Measurements from ENCODE around the gene CDH4.

Gene CDH4

GRCh38 chr20:61807471-61808160 is 555.6 kb downstream of the CDH4 start:
- no peaks in the 10 kb centered on the region for H3K4me1 Mint-ChIP-seq
- H3K27me3 Mint-ChIP-seq, result peaks cover 13% of the 10 kb centered on the region
- no peak for ATAC-seq (replicated peaks; ENCODE audit: extremely low read depth, poor library complexity, severe bottlenecking)
- no peak overlapping the region for H3K4me3 Mint-ChIP-seq
- DNase-seq (ENCODE audit: low spot score in 2 of 2), result no peak
- no peaks in the 10 kb centered on the region for H3K36me3 Mint-ChIP-seq (ENCODE audit: insufficient read depth)
- H3K9me3 Mint-ChIP-seq, result no peaks in the 10 kb centered on the region
- H3K27ac Mint-ChIP-seq (ENCODE audit: low read depth), result no peak overlapping the region

DNA sequence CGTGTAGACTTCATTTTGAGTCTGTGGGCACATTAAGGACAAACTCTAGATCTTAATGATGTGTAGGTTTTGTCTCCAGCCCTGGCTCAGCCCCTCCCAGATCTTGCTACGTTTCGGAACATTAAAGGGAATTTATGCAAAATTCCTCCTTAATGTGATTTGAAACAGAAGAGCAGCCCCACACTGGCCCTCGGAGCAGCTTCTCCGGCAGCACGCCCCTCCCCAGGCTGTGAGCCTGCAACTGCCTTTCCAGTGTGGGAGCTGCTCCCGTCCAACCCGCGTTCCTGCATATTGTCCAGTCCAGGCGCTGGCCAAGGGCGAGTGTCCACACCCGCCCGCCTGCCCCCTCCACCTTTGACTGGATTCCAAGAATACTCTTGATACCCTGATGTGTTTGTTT is 556.4 kb downstream of the CDH4 start:
- H3K27ac Mint-ChIP-seq (ENCODE audit: low read depth), result no peak overlapping the region
- ATAC-seq (replicated peaks; ENCODE audit: extremely low read depth, poor library complexity, severe bottlenecking), result no peak
- peaks cover 13% of the 10 kb centered on the region for H3K27me3 Mint-ChIP-seq
- H3K4me3 Mint-ChIP-seq, result no peak overlapping the region
- H3K4me1 Mint-ChIP-seq, result no peaks in the 10 kb centered on the region
- H3K9me3 Mint-ChIP-seq, result no peaks in the 10 kb centered on the region
- no peak for DNase-seq (ENCODE audit: low spot score in 2 of 2)
- no peaks in the 10 kb centered on the region for H3K36me3 Mint-ChIP-seq (ENCODE audit: insufficient read depth)

DNA sequence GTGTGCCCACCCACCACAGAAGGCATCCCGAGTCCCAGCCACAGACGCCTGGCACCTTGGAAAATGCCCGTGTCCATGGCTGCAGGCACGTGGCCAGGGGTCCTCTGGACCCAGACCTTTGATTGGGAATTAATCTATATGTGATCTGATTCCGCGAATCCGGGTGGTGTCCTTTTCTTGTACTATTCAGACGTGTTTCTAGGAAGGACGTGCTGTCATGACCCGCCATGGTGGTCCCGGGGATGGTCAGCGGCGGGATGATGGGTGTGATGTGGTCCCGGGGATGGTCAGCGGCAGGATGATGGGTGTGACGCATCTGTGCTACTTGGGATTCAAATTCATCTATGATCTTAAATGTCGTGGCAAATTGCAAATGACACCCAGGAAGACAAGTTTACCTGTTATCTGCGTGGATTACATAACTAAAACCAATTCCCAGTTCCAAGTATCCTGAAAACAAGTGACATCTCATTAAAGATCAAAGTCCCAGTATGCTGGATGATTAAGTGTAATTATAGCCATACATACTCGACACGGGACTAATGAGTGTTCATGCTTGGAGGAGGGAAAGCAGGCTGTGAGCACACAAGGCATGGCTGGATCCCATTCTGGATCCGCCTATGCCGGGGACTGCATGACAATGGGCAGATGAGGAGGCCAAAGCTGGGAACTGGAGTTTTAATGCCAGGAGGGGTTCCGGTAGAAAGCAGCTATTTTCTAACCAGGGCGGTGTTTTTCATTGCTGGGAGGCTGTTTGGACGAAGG is 557.1 kb downstream of the CDH4 start:
- peaks cover 11% of the 10 kb centered on the region for H3K27me3 Mint-ChIP-seq
- no peak overlapping the region for H3K4me3 Mint-ChIP-seq
- DNase-seq (ENCODE audit: low spot score in 2 of 2), result no peak
- H3K36me3 Mint-ChIP-seq (ENCODE audit: insufficient read depth), result no peaks in the 10 kb centered on the region
- no peak for ATAC-seq (replicated peaks; ENCODE audit: extremely low read depth, poor library complexity, severe bottlenecking)
- H3K9me3 Mint-ChIP-seq, result no peaks in the 10 kb centered on the region
- no peaks in the 10 kb centered on the region for H3K4me1 Mint-ChIP-seq
- no peak overlapping the region for H3K27ac Mint-ChIP-seq (ENCODE audit: low read depth)

- Mint-ChIP-seq H3K27me3 (peaks cover under 1% of the 10 kb centered on the region), H3K9me3 (no peaks in the 10 kb centered on the region), H3K27ac (ENCODE audit: low read depth) (no peak overlapping the region), H3K4me3 (no peak overlapping the region), H3K36me3 (ENCODE audit: insufficient read depth) (no peaks in the 10 kb centered on the region), H3K4me1 (no peaks in the 10 kb centered on the region)
- DNase-seq (ENCODE audit: low spot score in 2 of 2), result no peak
- ATAC-seq (replicated peaks; ENCODE audit: extremely low read depth, poor library complexity, severe bottlenecking), result no peak
Observed at GRCh38 chr20:61810066-61810737, 558.1 kb downstream of the CDH4 start.

GRCh38 chr20:61810738-61811135 is 558.7 kb downstream of the CDH4 start:
- Mint-ChIP-seq H3K27me3 (no peaks in the 10 kb centered on the region), H3K36me3 (ENCODE audit: insufficient read depth) (no peaks in the 10 kb centered on the region), H3K4me3 (no peak overlapping the region), H3K9me3 (no peaks in the 10 kb centered on the region), H3K27ac (ENCODE audit: low read depth) (no peak overlapping the region), H3K4me1 (no peaks in the 10 kb centered on the region)
- ATAC-seq (replicated peaks; ENCODE audit: extremely low read depth, poor library complexity, severe bottlenecking) (no peak), DNase-seq (ENCODE audit: low spot score in 2 of 2) (no peak)

DNA sequence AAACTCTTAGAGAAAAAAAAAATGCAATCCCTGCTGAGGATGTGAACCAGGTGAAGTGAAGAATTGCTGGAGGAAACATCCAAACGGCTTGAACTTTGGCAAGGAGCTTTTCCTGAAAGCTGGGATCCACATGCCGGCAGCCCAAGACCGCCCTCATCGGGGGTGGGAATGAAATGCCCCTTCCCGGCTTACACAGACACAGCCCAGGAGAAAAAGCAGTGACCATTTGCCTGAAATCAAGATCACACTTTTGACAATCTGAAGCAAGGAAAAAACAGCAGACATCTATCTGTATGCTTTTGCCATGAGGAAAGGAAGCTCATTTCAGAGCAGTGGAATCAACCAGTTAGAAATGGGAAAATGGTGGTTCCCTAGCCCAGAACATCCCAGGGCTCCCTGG is 559.1 kb downstream of the CDH4 start:
- Mint-ChIP-seq H3K4me3 (no peak overlapping the region), H3K36me3 (ENCODE audit: insufficient read depth) (no peaks in the 10 kb centered on the region), H3K27me3 (no peaks in the 10 kb centered on the region), H3K4me1 (no peaks in the 10 kb centered on the region), H3K9me3 (no peaks in the 10 kb centered on the region), H3K27ac (ENCODE audit: low read depth) (no peak overlapping the region)
- DNase-seq (ENCODE audit: low spot score in 2 of 2) (no peak), ATAC-seq (replicated peaks; ENCODE audit: extremely low read depth, poor library complexity, severe bottlenecking) (no peak)

DNA sequence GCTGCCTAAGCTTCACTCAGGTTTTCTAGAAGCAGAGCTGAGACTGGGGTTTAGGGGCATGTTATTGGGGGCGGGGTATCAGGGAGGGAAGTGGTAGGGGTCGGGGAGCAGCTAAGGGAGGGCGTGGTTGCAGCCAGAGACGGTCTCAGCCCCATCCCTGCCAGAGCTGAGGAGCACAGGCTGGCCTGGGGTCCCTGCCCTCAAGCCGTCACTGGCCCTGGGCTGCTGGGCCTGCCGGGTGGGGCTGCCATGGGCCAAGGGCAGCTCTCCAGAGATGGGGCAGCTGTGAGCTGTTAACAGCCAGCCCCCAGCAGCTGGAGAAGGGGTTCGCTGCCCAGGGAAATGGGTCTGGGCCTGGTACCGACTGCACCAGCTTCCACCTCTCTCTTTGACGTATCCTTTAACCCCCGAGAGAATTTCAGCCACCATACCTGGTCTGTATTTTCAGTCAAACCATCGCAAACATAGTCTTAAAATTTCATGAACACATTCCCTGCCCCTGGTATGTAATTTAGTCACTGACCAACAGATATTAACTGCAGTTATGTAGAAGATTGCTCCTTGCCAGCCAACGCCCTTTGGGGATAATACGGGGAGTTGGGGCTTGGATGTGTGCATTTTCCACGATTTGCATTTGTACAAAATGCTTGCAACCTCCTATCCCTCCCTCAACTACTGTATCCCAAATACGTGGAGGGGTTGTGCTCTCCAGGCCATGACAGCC is 560.2 kb downstream of the CDH4 start:
- DNase-seq (ENCODE audit: low spot score in 2 of 2) (no peak), ATAC-seq (replicated peaks; ENCODE audit: extremely low read depth, poor library complexity, severe bottlenecking) (no peak)
- H3K27me3 Mint-ChIP-seq, result no peaks in the 10 kb centered on the region
- H3K4me1 Mint-ChIP-seq, result no peaks in the 10 kb centered on the region
- no peaks in the 10 kb centered on the region for H3K36me3 Mint-ChIP-seq (ENCODE audit: insufficient read depth)
- H3K9me3 Mint-ChIP-seq, result no peaks in the 10 kb centered on the region
- H3K27ac Mint-ChIP-seq (ENCODE audit: low read depth), result no peak overlapping the region
- no peak overlapping the region for H3K4me3 Mint-ChIP-seq

- H3K27me3 Mint-ChIP-seq, result no peaks in the 10 kb centered on the region
- no peaks in the 10 kb centered on the region for H3K4me1 Mint-ChIP-seq
- H3K36me3 Mint-ChIP-seq (ENCODE audit: insufficient read depth), result no peaks in the 10 kb centered on the region
- H3K27ac Mint-ChIP-seq (ENCODE audit: low read depth), result no peak overlapping the region
- no peak for ATAC-seq (replicated peaks; ENCODE audit: extremely low read depth, poor library complexity, severe bottlenecking)
- no peaks in the 10 kb centered on the region for H3K9me3 Mint-ChIP-seq
- DNase-seq (ENCODE audit: low spot score in 2 of 2), result no peak
- no peak overlapping the region for H3K4me3 Mint-ChIP-seq
Observed at GRCh38 chr20:61812845-61813485, 560.9 kb downstream of the CDH4 start.

- no peaks in the 10 kb centered on the region for H3K4me1 Mint-ChIP-seq
- DNase-seq (ENCODE audit: low spot score in 2 of 2), result no peak
Observed at GRCh38 chr20:61813791-61814190, 561.7 kb downstream of the CDH4 start.

DNA sequence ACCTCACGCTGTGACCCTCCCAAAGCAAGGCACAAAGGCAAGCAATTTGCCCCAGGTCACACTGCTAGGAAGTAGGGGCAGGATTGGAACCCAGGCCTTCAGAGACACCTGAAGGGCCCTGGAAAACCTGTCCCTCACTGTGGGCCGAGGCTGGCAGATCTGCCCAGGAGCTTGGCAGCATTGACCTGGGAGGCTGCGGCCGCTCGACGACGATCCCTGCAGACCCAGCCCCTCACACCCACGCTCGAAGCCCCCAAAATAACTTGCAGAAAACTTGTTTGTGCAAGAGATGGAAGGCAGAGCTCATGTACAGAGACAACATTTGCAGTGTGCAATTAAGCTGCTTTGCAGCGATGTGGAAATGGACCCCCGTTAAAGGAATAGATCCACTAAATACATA is 562.2 kb downstream of the CDH4 start:
- DNase-seq (ENCODE audit: low spot score in 2 of 2), result no peak
- Mint-ChIP-seq H3K9me3 (no peaks in the 10 kb centered on the region), H3K27ac (ENCODE audit: low read depth) (no peak overlapping the region), H3K4me3 (no peak overlapping the region), H3K4me1 (no peaks in the 10 kb centered on the region), H3K36me3 (ENCODE audit: insufficient read depth) (no peaks in the 10 kb centered on the region), H3K27me3 (peaks cover 3% of the 10 kb centered on the region)
- no peak for ATAC-seq (replicated peaks; ENCODE audit: extremely low read depth, poor library complexity, severe bottlenecking)

More at GRCh38 chr20:61813791-61814190, 561.7 kb downstream of the CDH4 start:
- no peaks in the 10 kb centered on the region for H3K9me3 Mint-ChIP-seq
- no peaks in the 10 kb centered on the region for H3K36me3 Mint-ChIP-seq (ENCODE audit: insufficient read depth)
- ATAC-seq (replicated peaks; ENCODE audit: extremely low read depth, poor library complexity, severe bottlenecking), result no peak
- no peak overlapping the region for H3K4me3 Mint-ChIP-seq
- H3K27ac Mint-ChIP-seq (ENCODE audit: low read depth), result no peak overlapping the region
- H3K27me3 Mint-ChIP-seq, result no peaks in the 10 kb centered on the region

GRCh38 chr20:61814726-61815125 is 562.7 kb downstream of the CDH4 start:
- Mint-ChIP-seq H3K36me3 (ENCODE audit: insufficient read depth) (no peaks in the 10 kb centered on the region), H3K27ac (ENCODE audit: low read depth) (no peak overlapping the region), H3K9me3 (no peaks in the 10 kb centered on the region)

GRCh38 chr20:61815176-61815575 is 563.1 kb downstream of the CDH4 start:
- H3K9me3 Mint-ChIP-seq, result no peaks in the 10 kb centered on the region
- no peak overlapping the region for H3K4me3 Mint-ChIP-seq
- no peaks in the 10 kb centered on the region for H3K4me1 Mint-ChIP-seq
- no peak for DNase-seq (ENCODE audit: low spot score in 2 of 2)
- H3K27ac Mint-ChIP-seq (ENCODE audit: low read depth), result no peak overlapping the region
- H3K36me3 Mint-ChIP-seq (ENCODE audit: insufficient read depth), result no peaks in the 10 kb centered on the region
- no peak for ATAC-seq (replicated peaks; ENCODE audit: extremely low read depth, poor library complexity, severe bottlenecking)
- H3K27me3 Mint-ChIP-seq, result peaks cover 12% of the 10 kb centered on the region

More at GRCh38 chr20:61814726-61815125, 562.7 kb downstream of the CDH4 start:
- H3K27me3 Mint-ChIP-seq, result peaks cover 8% of the 10 kb centered on the region
- no peak overlapping the region for H3K4me3 Mint-ChIP-seq
- DNase-seq (ENCODE audit: low spot score in 2 of 2) (no peak), ATAC-seq (replicated peaks; ENCODE audit: extremely low read depth, poor library complexity, severe bottlenecking) (no peak)
- H3K4me1 Mint-ChIP-seq, result no peaks in the 10 kb centered on the region

Data from central memory CD8-positive, alpha-beta T cell (primary cell).